ENCODE measurements around the gene TMEM200C. TPM values are rescaled to one million over a fixed set of nuclear protein-coding genes. Genes with fewer than 3 reads are reported as not detected.
A peak's percentile ranks its signal among the peaks of the same experiment; 100 is the strongest.

TMEM200C gene
- total RNA-seq = under 1 TPM; 0.06 to 0.20 TPM
- long read RNA-seq = 0 reads

GRCh38 chr18:5895299-5895875 is at the start of gene TMEM200C:
Gene TMEM200C (minus strand): TSS chr18:5895522. CDS start chr18:5892063, 3,459 bp downstream.
- intact Hi-C loops (cut with DNase I, micrococcal nuclease) = no loop called here
- ATAC-seq (peak; percentile 26), DNase-seq (peak in 1 of 2 donors; percentile 5)

- no peak for ATAC-seq
- intact Hi-C loops (cut with DNase I, micrococcal nuclease) = no loop called here
These were observed 49.1 kb upstream of the TMEM200C start for GRCh38 chr18:5944448-5944847.

GRCh38 chr18:5943514-5943913 is 48.2 kb upstream of the TMEM200C start:
- ATAC-seq (no peak), DNase-seq (no peak)
- intact Hi-C loops (cut with DNase I, micrococcal nuclease) = no loop called here

More at GRCh38 chr18:5944448-5944847, 49.1 kb upstream of the TMEM200C start:
- no peak for DNase-seq

- ATAC-seq = no peak
- intact Hi-C loops (cut with DNase I, micrococcal nuclease) = no loop called here
- no peak for DNase-seq
These were observed 47.3 kb upstream of the TMEM200C start for GRCh38 chr18:5942591-5942990.

GRCh38 chr18:5941890-5942289 is 46.6 kb upstream of the TMEM200C start:
- ATAC-seq = no peak

GRCh38 chr18:5939801-5940667 is 44.7 kb upstream of the TMEM200C start:
- intact Hi-C loops (cut with DNase I, micrococcal nuclease) = no loop called here

More at GRCh38 chr18:5941890-5942289, 46.6 kb upstream of the TMEM200C start:
- no peak for DNase-seq
- intact Hi-C loops (cut with DNase I, micrococcal nuclease) = no loop called here

GRCh38 chr18:5937795-5938194 is 42.5 kb upstream of the TMEM200C start:
- ATAC-seq (no peak), DNase-seq (no peak)
- intact Hi-C loops (cut with DNase I, micrococcal nuclease) = no loop called here

More at GRCh38 chr18:5939801-5940667, 44.7 kb upstream of the TMEM200C start:
- ATAC-seq = no peak
- no peak for DNase-seq

GRCh38 chr18:5937121-5937520 is 41.8 kb upstream of the TMEM200C start:
- DNase-seq = no peak
- intact Hi-C loops (cut with DNase I, micrococcal nuclease) = no loop called here
- no peak for ATAC-seq

- ATAC-seq = no peak
These were observed 35.5 kb upstream of the TMEM200C start for GRCh38 chr18:5930789-5931188.

GRCh38 chr18:5918205-5918858 is 23.0 kb upstream of the TMEM200C start:
- intact Hi-C loops (cut with DNase I, micrococcal nuclease) = no loop called here
- DNase-seq (no peak), ATAC-seq (no peak)

More at GRCh38 chr18:5930789-5931188, 35.5 kb upstream of the TMEM200C start:
- DNase-seq = no peak
- intact Hi-C loops (cut with DNase I, micrococcal nuclease) = no loop called here

GRCh38 chr18:5914951-5915350 is 19.6 kb upstream of the TMEM200C start:
- ATAC-seq = no peak
- intact Hi-C loops (cut with DNase I, micrococcal nuclease) = no loop called here

GRCh38 chr18:5914016-5914415 is 18.7 kb upstream of the TMEM200C start:
- intact Hi-C loops (cut with DNase I, micrococcal nuclease) = no loop called here
- DNase-seq = no peak
- ATAC-seq = no peak

More at GRCh38 chr18:5914951-5915350, 19.6 kb upstream of the TMEM200C start:
- DNase-seq = no peak

GRCh38 chr18:5912566-5912965 is 17.2 kb upstream of the TMEM200C start:
- intact Hi-C loops (cut with DNase I, micrococcal nuclease) = no loop called here
- no peak for ATAC-seq

GRCh38 chr18:5909125-5909524 is 13.8 kb upstream of the TMEM200C start:
- intact Hi-C loops (cut with DNase I, micrococcal nuclease) = no loop called here
- DNase-seq = no peak
- no peak for ATAC-seq

More at GRCh38 chr18:5912566-5912965, 17.2 kb upstream of the TMEM200C start:
- DNase-seq = no peak

- intact Hi-C loops (cut with DNase I, micrococcal nuclease) = no loop called here
- no peak for ATAC-seq
- no peak for DNase-seq
These were observed 8.1 kb upstream of the TMEM200C start for GRCh38 chr18:5903386-5903785.

- ATAC-seq = no peak
- no peak for DNase-seq
- intact Hi-C loops (cut with DNase I, micrococcal nuclease) = no loop called here
These were observed 4.9 kb upstream of the TMEM200C start for GRCh38 chr18:5900262-5900661.

GRCh38 chr18:5899835-5900234 is 4.5 kb upstream of the TMEM200C start:
- DNase-seq = no peak
- ATAC-seq = no peak
- intact Hi-C loops (cut with DNase I, micrococcal nuclease) = no loop called here

- ATAC-seq (peak; percentile 20), DNase-seq (peak in 1 of 2 donors; percentile 9)
- intact Hi-C loops (cut with DNase I, micrococcal nuclease) = no loop called here
These were observed 786 bp upstream of the TMEM200C start for GRCh38 chr18:5895876-5896740.

All from left colon (tissue), 2 donors.